ENCODE measurements around the gene RUFY1. TPM values are rescaled to one million over a fixed set of nuclear protein-coding genes. Genes with fewer than 3 reads are reported as not detected.

RUFY1 gene
- total and polyA plus RNA-seq, 10 of the 15 experiments (the other 5 are each of a cell fraction or from before 2014, with no cell fraction given): 5.7 to 36.3 (median 24.5) TPM

GRCh38 chr5:179612577-179613459 lies 62.5 kb downstream of the RUFY1 start (continued):
- TF ChIP-seq ZBTB11 (CRISPR knock-in tag; IDR thresholded peaks at IDR 0.05) (no peak), HDGF (IDR thresholded peaks at IDR 0.05) (no peak), RAD21 (IDR thresholded peaks at IDR 0.05; ENCODE audit: insufficient read depth, low read depth, low read length) (no peak), SPI1 (IDR thresholded peaks at IDR 0.05; ENCODE audit: borderline replicate concordance, insufficient read depth, low read depth, low read length) (no peak), HSF1 (IDR thresholded peaks at IDR 0.05; ENCODE audit: low read depth, low read length) (no peak), ASH2L (IDR thresholded peaks at IDR 0.05; ENCODE audit: borderline replicate concordance, low read depth) (no peak), ZNF687 (IDR thresholded peaks at IDR 0.05) (no peak), TCF12 (IDR thresholded peaks at IDR 0.05; ENCODE audit: low read depth, low read length) (no peak), FOXM1 (IDR thresholded peaks at IDR 0.05; ENCODE audit: low read depth, low read length) (peak; percentile 17; the same call in 1 of the 2 replicates), SRF (IDR thresholded peaks at IDR 0.05; ENCODE audit: low read depth in 2 of 2, low read length in 2 of 2) (no peak), MTA3 (IDR thresholded peaks at IDR 0.05; ENCODE audit: borderline replicate concordance, low read length) (peak; percentile 66; the same call in 1 of the 2 replicates), PML (IDR thresholded peaks at IDR 0.05; ENCODE audit: low read length) (peak; percentile 71; the same call in 1 of the 2 replicates), TAF1 (IDR thresholded peaks at IDR 0.05; ENCODE audit: borderline replicate concordance, low read depth, low read length) (no peak), ZSCAN29 (IDR thresholded peaks at IDR 0.05) (no peak), NR2C1 (IDR thresholded peaks at IDR 0.05) (no peak), NFIC (IDR thresholded peaks at IDR 0.05; ENCODE audit: low read depth, low read length) (0 out of 2 replicates have a peak, but pooled peaks have one; percentile 31), HDAC6 (IDR thresholded peaks at IDR 0.05; ENCODE audit: unreplicated experiment) (no peak), BCL3 (IDR thresholded peaks at IDR 0.05; ENCODE audit: borderline replicate concordance, insufficient read depth, low read depth, low read length, poor library complexity, severe bottlenecking) (peak; percentile 7)

Measured in GM12878 (cell line).